Measurements from ENCODE around the gene UST.
"Not testable (repeated sequence)": the region's sequence is repeated elsewhere in the genome, so short reads cannot be mapped to it uniquely, and the experiment has no call there.

The UST gene

GRCh38 chr6:148736774-148737412 lies 9.9 kb upstream of the UST start:
- no peak for DNase-seq

DNA sequence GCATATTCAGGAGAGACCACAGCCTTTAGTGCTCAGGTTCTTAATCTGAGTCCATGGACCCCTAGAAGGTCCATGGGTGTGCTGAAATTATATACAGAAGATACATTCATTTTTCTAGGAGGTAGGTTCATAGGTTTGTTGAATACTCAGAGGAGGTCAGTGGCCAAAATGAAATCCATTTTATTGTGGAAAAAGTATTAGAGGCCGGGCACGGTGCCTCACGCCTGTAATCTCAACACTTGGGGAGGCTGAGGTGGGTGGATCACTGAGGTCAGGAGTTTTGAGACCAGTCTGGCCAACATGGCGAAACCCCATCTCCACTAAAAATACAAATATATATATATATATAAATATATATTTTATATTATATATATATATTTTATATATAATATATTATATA lies 9.0 kb upstream of the UST start:
- no peak for DNase-seq

- DNase-seq = no peak
Observed at GRCh38 chr6:148738946-148739821, 7.6 kb upstream of the UST start.

DNA sequence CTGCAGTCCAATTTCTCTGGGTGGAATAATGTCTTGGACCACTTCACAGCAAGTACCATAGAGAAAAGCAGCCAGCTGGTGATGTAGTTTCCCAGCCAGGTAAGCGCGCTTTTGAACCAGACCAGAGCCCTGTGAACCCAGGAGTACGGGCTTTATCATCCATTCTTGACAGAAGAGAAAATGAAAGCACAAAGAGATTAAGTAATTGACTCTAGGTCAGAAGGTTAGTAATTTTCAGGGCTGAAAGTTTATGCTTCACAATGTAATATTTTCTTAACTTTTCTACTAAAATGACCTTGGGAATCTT lies 7.1 kb upstream of the UST start:
- no peak for DNase-seq

DNA sequence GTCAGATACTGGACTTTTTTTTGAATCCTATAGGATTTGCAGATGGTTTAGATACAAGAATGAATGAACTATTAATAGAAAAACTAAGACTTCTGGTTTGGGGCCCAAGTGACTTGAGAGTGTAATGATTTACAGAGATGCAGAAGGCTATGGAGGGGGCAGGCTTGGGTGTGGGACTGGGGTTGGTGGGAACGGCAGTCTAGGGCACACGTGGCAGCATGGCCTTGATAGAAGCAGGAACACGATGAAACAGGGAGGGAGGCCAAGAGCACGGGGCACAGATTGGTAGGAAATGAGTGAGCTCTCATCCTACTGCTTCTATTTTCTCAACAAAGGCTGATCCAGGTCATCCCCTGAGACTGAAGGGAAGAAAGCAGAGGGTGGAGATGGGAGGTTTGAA lies 3.4 kb upstream of the UST start:
- DNase-seq = no peak

DNA sequence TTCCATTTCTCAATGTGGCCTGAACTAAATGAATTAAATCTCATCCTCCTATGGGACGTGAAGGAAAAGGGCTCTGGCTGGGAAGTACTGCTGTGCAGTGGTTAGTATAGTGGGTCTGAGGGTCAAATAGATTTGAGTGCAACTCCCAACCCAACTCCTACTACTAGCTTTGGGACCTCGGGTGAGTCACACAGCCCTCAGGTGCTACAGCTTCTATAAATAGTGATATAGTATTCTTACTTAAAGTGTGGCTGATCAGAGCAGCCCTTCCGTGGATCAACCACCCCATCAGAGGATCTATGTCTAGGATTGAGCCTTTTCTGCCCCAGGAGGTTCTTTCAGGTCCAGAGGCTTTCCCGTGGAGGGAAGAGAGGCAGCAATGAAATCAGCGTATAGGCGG lies 904 bp upstream of the UST start:
- no peak for DNase-seq

DNA sequence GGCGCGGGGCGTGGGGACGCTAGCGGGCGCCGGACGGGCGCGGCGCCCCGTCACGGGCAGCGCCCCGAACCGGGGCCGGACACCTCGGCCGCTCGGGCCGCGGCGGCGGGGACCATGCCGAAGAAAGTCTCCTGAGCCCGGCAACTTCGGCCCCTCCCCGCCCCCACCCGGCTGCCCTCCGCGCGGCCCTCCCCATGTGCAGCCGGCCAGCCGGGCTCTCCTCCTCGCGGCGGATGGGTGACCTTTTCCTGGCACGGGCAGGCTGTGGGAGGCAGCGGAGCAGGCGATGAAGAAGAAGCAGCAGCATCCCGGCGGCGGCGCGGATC lies 278 bp downstream of the UST start:
- DNase-seq = no peak

GRCh38 chr6:148747471-148748165 lies 788 bp downstream of the UST start:
- DNase-seq = peak; percentile 34 to 60

GRCh38 chr6:148749674-148750073 lies 2.8 kb downstream of the UST start:
- DNase-seq = no peak

- DNase-seq = no peak
Observed at GRCh38 chr6:148750838-148751792, 4.3 kb downstream of the UST start.

GRCh38 chr6:148751793-148752170 lies 5.0 kb downstream of the UST start:
- no peak for DNase-seq

DNA sequence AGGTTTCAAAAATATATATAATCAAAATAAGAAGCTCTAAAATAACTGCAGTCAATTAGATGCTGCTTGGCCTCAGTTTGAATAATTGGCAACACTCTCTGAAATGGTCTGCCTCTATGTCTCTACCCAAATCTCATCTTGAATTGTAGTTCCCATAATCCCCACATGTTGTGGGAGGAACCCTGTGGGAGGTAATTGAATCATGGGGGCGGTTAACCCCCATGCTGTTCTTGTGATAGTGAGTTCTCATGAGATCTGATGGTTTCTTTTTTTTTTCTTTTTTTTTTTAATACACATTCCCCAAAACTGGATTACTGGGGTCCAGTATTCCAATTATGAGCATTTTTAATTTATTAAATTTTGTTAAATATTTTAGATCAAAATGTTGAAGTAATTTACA lies 8.5 kb downstream of the UST start:
- DNase-seq = not testable (repeated sequence)

GRCh38 chr6:148757944-148758480 lies 11.2 kb downstream of the UST start:
- no peak for DNase-seq

GRCh38 chr6:148758492-148758891 lies 11.7 kb downstream of the UST start:
- DNase-seq = no peak

DNA sequence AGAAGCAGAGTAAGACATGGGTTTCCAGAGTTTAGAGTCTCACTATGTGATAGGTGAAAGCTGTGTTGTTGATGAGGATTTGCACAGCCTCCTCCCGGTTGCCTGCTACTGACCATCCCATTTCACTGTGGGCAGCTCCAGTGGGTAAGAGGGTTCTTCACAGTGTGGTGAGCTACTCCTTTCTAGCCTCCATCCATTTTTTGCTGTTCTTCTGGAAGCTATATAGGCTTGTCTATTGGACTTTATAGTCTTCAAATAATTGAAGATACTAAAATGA lies 13.4 kb downstream of the UST start:
- DNase-seq = no peak

- no peak for DNase-seq
Observed at GRCh38 chr6:148760568-148761526, 14.0 kb downstream of the UST start.

GRCh38 chr6:148761527-148762011 lies 14.7 kb downstream of the UST start:
- no peak for DNase-seq

DNA sequence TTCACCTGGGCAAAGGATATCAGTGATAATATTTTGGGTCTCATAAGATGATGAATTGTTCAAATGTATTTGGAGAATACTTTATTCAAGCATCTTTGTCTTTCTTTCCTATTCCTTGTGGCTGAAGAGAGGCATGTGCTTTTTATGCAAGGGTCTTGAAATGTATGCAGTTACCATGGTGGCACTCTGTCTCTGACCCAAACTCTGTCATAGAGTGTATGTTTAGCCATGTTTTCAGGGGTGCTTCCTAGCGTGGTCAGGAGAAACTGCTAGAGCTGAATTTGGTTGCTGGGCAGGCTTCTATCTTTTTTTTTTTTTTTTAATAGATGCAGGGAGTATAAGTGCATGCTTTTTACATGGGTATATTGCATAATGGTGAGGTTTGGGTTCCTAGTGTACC lies 15.4 kb downstream of the UST start:
- no peak for DNase-seq

- not testable (repeated sequence) for DNase-seq
Observed at GRCh38 chr6:148764259-148765020, 17.6 kb downstream of the UST start.

DNA sequence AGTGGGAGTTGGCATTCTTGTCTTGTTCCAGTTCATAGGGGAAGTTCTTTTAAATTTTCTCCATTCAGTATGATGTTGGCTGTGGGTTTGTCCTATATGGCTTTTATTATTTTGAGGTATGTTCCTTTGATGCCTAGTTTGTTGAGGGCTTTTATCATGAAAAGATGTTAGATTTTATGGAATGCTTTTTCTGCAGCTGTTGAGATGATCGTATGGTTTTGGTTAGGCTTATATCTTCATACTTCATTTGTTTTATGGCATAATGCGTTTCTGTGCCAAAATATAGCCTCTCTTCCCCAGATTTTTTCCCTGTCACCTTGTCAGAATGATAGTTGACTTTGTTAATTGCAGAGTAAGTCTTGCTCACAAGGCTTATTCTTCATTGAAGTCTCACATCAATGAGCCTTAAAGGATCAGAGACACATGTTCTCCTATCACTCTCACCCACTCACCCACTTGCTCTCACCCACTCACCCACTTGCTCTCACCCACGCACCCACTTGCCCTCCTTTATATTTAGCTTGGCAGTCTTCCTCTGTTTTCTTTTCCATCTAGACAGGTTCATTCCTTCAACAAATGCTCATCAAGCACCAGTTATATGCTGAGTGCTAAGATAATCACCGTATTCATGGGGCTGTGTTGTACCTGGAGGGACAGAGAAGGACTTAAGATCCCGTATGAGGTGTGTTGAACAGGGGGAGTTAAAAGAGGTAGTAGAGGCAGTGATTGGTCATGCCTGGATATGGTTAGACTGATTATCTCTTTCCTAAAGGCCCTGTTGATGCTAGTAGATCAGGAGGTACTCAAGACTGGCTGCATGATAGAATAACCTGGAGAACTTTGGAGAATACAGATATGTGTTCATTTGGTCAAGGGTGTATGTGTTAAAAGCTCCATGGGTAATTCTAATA lies 19.3 kb downstream of the UST start:
- no peak for DNase-seq
